Mesendoderm (in vitro differentiated cells): ENCODE data around the gene FKBP1C. TPM values are rescaled to one million over a fixed set of nuclear protein-coding genes. Genes with fewer than 3 reads are reported as not detected.

Experiments used
- small RNA-seq: library from polyadenylated mRNA; stranded (forward); fragments of <200 nt; extraction: miRNeasy Mini kit (QIAGEN cat#:217004); gene quantifications from one replicate; pipeline ENCODE3, GENCODE V24; 2013; ENCODE audit not compliant: insufficient read depth

Gene FKBP1C

Small RNA genes lying within 50 kb of the gene (small RNA-seq; reads per million reads assigned to genes)
- not detected for gene SPTLC1P3
